ENCODE results near the gene ZNF45.

DNA sequence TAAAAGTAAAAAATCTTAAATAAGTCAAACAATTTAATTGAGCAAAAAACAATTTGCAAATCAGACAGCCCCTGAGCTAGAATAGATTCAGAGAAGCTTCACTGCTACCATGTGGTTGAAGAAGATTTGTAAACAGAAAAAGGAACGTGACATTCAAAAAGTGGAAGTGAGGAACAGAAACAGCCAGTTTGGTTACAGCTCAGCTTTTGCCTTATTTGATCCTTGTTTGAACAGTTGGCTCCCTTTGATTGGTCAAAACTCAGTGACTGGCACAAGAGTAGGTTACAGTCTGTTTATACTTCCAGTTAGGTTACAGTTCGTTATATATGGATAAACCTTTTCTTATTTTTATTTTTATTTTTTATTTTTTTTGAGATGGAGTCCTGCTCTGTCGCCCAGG lies 21.7 kb upstream of the ZNF45 start:
- TF ChIP-seq POLR2A (IDR thresholded peaks at IDR 0.05; ENCODE audit: low read depth, low read length) (no peak), TAF1 (IDR thresholded peaks at IDR 0.05; ENCODE audit: low read depth, low read length) (no peak), POLR2AphosphoS5 (IDR thresholded peaks at IDR 0.05; ENCODE audit: low read depth, low read length) (no peak)
